Thymus (tissue), 11 donors: ENCODE results near the gene TEP1. TPM values are rescaled to one million over a fixed set of nuclear protein-coding genes. Genes with fewer than 3 reads are reported as not detected.

ENCODE experiments used
- DNase-seq, 9 donors: peaks; one replicate each; pipeline ENCODE4 v3.0.0-alpha.2; 2013; ENCODE audit warnings: low spot score in 9 of 9, low read depth in 6 of 9, missing footprints in 1 of 9
- H3K27ac ChIP-seq, 2 donors: one replicate each; pipeline ENCODE4 v1.5.1; 2013; ENCODE audit warnings: control low read depth in 1 of 2, low read depth in 1 of 2, low read length in 1 of 2, mild to moderate bottlenecking in 1 of 2, moderate library complexity in 1 of 2
- H3K27me3 ChIP-seq, 2 donors: one replicate each; pipeline ENCODE4 v1.5.1; 2013; ENCODE audit warnings: low read length in 1 of 2; ENCODE audit not compliant: control insufficient read depth in 2 of 2, insufficient read depth in 1 of 2
- H3K36me3 ChIP-seq, 2 donors: one replicate each; pipeline ENCODE4 v1.5.1; 2013; ENCODE audit warnings: low read length in 1 of 2, mild to moderate bottlenecking in 1 of 2, moderate library complexity in 1 of 2; ENCODE audit not compliant: control insufficient read depth in 2 of 2, insufficient read depth in 2 of 2
- H3K4me1 ChIP-seq, 2 donors: one replicate each; pipeline ENCODE4 v1.5.1; 2013; ENCODE audit warnings: low read length in 2 of 2; ENCODE audit not compliant: control insufficient read depth in 2 of 2, insufficient read depth in 2 of 2
- H3K4me3 ChIP-seq, 2 donors: one replicate each; pipeline ENCODE4 v1.5.1; 2013; ENCODE audit warnings: low read length in 2 of 2, control low read depth in 1 of 2, mild to moderate bottlenecking in 1 of 2
- H3K9me3 ChIP-seq, 2 donors: one replicate each; pipeline ENCODE4 v1.5.1; 2013; ENCODE audit warnings: low read length in 1 of 2, mild to moderate bottlenecking in 1 of 2; ENCODE audit not compliant: control insufficient read depth in 2 of 2, insufficient read depth in 1 of 2
- WGBS: extraction: QIAGEN DNeasy Blood & Tissue Kit; methylation state at CpG from one replicate; pipeline ENCODE4 v1.1.7; 2013; 5-methylcytosine and 5-hydroxymethylcytosine counted together
- polyA plus RNA-seq: library from polyadenylated mRNA; stranded (reverse); fragments of 200-250 nt; gene quantifications from one replicate; pipeline ENCODE4 v1.2.3, GENCODE V29; 2013
- total RNA-seq: library from RNA; stranded (reverse); fragments of 120-200 nt; gene quantifications from one replicate; pipeline ENCODE4 v1.2.4, GENCODE V29; 2013
- donor health status: healthy.

TEP1 gene
- total and polyA plus RNA-seq, 2 donors = 15.4 to 34.5 TPM

DNA sequence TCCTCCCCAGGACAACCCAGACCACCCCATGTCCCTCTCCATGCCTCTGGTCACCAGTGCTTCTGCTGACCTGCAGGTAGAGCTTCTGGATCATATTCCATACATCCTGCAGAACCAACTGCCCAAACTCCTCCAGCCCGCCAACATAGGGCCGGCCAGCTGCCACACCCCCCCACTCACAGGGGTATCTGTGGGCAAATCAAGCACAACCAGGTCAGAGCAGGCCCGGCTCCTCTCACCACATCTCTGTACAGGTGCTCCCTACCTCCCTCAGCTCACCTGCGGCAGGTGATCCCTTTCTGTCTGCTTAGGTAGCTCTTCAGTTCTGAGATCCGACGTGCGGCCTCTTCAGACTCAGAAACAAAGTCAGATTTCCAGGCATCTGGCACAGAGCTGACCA lies 29.0 kb downstream of the TEP1 start:
- no peaks in the 10 kb centered on the region for H3K4me1 ChIP-seq
- WGBS = 92% methylated on average over 7 of the region's 7 CpGs
- DNase-seq = no peak
- no peak overlapping the region for H3K27ac ChIP-seq
- no peaks in the 10 kb centered on the region for H3K9me3 ChIP-seq
- H3K4me3 ChIP-seq = no peak overlapping the region
- peaks cover 66 to 83% of the 10 kb centered on the region in 2 donors for H3K36me3 ChIP-seq
- H3K27me3 ChIP-seq = no peaks in the 10 kb centered on the region

GRCh38 chr14:20383636-20384035 lies 29.7 kb downstream of the TEP1 start:
- peaks cover 69 to 83% of the 10 kb centered on the region in 2 donors for H3K36me3 ChIP-seq
- no peaks in the 10 kb centered on the region for H3K27me3 ChIP-seq
- no peaks in the 10 kb centered on the region for H3K9me3 ChIP-seq
- no peak overlapping the region for H3K27ac ChIP-seq
- DNase-seq = no peak
- H3K4me3 ChIP-seq = no peak overlapping the region
- no peaks in the 10 kb centered on the region for H3K4me1 ChIP-seq
- WGBS = 94% methylated on average over 5 of the region's 5 CpGs

- no peak for DNase-seq
- WGBS = 98% methylated on average over 10 of the region's 10 CpGs
Observed at GRCh38 chr14:20383032-20383431, 30.3 kb downstream of the TEP1 start.

DNA sequence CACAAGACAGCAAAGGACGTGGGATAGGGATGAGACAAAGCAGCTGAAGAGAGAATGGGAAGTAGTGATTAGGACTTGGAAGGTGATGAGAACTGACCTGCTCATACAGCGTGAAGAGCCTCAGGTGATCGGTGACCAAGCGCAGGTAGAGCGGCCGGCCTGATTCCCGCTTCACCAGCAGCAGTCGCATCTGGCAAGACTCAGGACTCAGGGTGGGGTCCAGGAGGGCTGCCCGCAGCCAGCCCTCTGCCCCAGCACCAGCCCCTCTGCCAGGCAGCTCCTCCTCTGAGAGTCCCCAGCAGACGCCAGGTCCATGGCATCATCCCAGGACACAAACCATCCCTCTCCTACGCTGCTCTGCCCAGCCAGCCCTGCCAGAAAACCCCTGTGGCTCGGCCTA lies 30.8 kb downstream of the TEP1 start:
- H3K4me1 ChIP-seq = no peaks in the 10 kb centered on the region
- no peak for DNase-seq
- WGBS = 98% methylated on average over 12 of the region's 12 CpGs

More at GRCh38 chr14:20383032-20383431, 30.3 kb downstream of the TEP1 start:
- H3K27ac ChIP-seq = no peak overlapping the region
- H3K36me3 ChIP-seq = peaks cover 70 to 84% of the 10 kb centered on the region in 2 donors
- H3K9me3 ChIP-seq = no peaks in the 10 kb centered on the region
- no peaks in the 10 kb centered on the region for H3K4me1 ChIP-seq
- H3K4me3 ChIP-seq = no peak overlapping the region
- no peaks in the 10 kb centered on the region for H3K27me3 ChIP-seq

DNA sequence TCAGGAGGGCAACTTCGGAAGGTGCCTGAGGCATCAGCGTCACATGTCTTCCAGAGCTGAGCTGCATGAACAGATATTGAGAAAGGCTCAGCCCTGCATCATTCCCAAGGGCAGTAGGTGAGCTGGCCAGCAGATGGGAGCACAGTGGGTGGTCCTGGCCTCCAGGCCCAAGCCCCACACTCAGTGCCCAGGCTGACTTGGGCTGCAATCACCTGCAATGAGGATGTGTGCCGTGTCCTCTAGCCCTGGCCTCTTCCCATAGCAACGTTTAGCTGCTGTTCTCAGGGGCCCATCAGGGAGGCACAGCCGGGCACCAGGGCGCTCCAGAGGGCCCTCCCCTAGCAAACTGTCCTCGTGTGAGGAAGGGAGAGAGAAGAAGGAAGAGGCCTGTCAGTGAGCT lies 32.0 kb downstream of the TEP1 start:
- Histone ChIP-seq H3K4me1 (no peaks in the 10 kb centered on the region), H3K27ac (no peak overlapping the region), H3K4me3 (no peak overlapping the region), H3K9me3 (no peaks in the 10 kb centered on the region), H3K27me3 (no peaks in the 10 kb centered on the region), H3K36me3 (peaks cover 72 to 85% of the 10 kb centered on the region in 2 donors)
- DNase-seq = no peak
- 93% methylated on average over 7 of the region's 7 CpGs for WGBS

More for the DNA sequence above, 30.8 kb downstream of the TEP1 start:
- peaks cover 70 to 84% of the 10 kb centered on the region in 2 donors for H3K36me3 ChIP-seq
- H3K27ac ChIP-seq = no peak overlapping the region
- H3K4me3 ChIP-seq = no peak overlapping the region
- H3K9me3 ChIP-seq = no peaks in the 10 kb centered on the region
- no peaks in the 10 kb centered on the region for H3K27me3 ChIP-seq

GRCh38 chr14:20380681-20381080 lies 32.6 kb downstream of the TEP1 start:
- H3K36me3 ChIP-seq = peaks cover 70 to 85% of the 10 kb centered on the region in 2 donors
- H3K9me3 ChIP-seq = no peaks in the 10 kb centered on the region
- DNase-seq = no peak
- no peaks in the 10 kb centered on the region for H3K4me1 ChIP-seq
- H3K4me3 ChIP-seq = no peak overlapping the region
- WGBS = over 99% methylated on average over 6 of the region's 6 CpGs
- no peak overlapping the region for H3K27ac ChIP-seq
- H3K27me3 ChIP-seq = no peaks in the 10 kb centered on the region

GRCh38 chr14:20379743-20380142 lies 33.6 kb downstream of the TEP1 start:
- no peaks in the 10 kb centered on the region for H3K9me3 ChIP-seq
- DNase-seq = no peak
- H3K36me3 ChIP-seq = peaks cover 65 to 83% of the 10 kb centered on the region in 2 donors
- H3K27ac ChIP-seq = no peak overlapping the region
- H3K4me1 ChIP-seq = no peaks in the 10 kb centered on the region
- 82% methylated on average over 1 of the region's 1 CpG for WGBS
- no peak overlapping the region for H3K4me3 ChIP-seq
- H3K27me3 ChIP-seq = no peaks in the 10 kb centered on the region

DNA sequence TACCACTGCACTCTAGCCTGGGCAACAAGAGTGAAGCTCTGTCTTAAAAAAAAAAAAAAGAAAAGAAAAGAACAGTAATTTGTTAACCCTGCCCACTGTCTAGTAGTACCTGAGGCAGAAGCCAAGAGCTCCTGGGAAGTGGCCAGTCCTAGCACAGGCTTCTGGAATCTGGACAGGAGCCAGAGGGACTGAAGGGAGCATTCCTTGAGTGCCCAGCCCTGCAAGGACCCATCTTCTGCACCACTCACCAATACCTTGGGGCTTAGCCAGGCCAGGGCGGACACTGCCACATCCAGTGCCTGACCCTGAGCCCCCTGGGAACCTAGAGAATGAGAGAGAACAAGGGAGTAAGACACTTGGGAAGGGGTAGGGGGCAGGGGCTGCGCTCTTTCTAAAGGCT lies 36.1 kb downstream of the TEP1 start:
- WGBS = 94% methylated on average over 2 of the region's 2 CpGs
- DNase-seq = no peak

DNA sequence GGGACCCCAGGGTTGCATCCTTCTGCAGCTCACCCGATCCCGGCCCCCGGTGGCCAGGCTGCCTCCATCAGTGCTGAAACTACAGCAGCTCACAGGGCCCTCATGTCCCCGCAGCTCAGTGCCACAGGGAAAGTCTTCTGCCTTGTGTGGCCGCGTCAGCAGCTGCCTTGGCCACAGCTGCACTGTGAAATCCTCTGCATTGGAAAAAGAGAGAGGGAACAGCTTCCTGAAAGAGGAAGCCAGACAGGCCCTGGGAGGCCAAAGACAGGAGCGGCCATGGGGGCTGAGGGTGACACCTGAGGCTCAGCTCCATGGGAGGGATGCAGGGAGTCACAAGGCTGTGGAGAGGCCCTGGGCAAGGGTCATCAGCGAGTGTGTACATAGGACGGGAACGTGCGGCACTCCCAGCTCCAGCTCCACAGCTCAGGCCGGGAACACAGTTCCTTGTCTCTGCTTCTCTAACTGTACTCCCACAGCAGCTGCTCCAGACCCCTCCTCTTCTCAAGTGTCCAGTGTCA lies 37.2 kb downstream of the TEP1 start:
- H3K4me1 ChIP-seq = no peaks in the 10 kb centered on the region
- no peaks in the 10 kb centered on the region for H3K9me3 ChIP-seq
- no peak overlapping the region for H3K4me3 ChIP-seq
- DNase-seq = no peak
- H3K27me3 ChIP-seq = no peaks in the 10 kb centered on the region
- WGBS = 96% methylated on average over 12 of the region's 12 CpGs
- H3K36me3 ChIP-seq = peaks cover 68 to 72% of the 10 kb centered on the region in 2 donors
- no peak overlapping the region for H3K27ac ChIP-seq

More for the DNA sequence above, 36.1 kb downstream of the TEP1 start:
- H3K4me3 ChIP-seq = no peak overlapping the region
- H3K27me3 ChIP-seq = no peaks in the 10 kb centered on the region
- peaks cover 73 to 74% of the 10 kb centered on the region in 2 donors for H3K36me3 ChIP-seq
- no peaks in the 10 kb centered on the region for H3K9me3 ChIP-seq
- no peak overlapping the region for H3K27ac ChIP-seq
- no peaks in the 10 kb centered on the region for H3K4me1 ChIP-seq
